DMS153 treated with DMSO at 0.1 percent for 48 hours (cell line): ENCODE data around the gene KLHDC8B.

Source experiments
- DNase-seq: peaks from one replicate; lab custom pipeline; 2025; ENCODE audit not compliant: unreplicated experiment; lab: John Stamatoyannopoulos, UW

The KLHDC8B gene

DNA sequence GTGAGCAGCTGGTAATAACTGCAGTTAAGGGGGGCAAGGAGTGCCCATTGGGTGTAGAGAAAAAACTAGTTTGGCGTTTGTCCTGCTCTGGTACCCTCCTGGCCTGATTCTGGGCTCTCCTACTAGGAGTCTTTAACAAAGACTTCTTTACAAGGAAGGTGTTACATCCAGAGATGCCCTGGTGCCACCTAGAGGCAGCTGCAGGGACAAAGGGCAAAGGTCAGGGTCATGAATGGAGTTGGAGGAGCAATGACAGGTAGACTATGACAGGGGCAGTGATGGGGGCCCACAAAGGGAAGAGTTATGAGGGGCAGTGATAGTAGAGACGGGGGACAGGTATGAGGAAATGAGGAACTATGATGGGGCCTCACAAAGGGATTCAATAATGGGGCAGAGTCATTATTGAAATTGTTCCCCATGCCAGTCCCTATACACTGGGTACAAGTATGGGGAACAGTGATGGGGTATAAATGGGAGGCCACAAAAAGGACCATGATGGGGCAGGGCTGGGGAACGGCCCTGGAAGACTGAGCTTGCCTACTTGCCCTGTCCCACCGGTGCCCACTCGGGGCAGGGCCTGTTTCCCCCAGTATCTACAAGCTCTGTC is 13.2 kb upstream of the KLHDC8B start:
- peak; percentile 3 for DNase-seq

GRCh38 chr3:49158792-49159191 is 12.6 kb upstream of the KLHDC8B start:
- DNase-seq: no peak

DNA sequence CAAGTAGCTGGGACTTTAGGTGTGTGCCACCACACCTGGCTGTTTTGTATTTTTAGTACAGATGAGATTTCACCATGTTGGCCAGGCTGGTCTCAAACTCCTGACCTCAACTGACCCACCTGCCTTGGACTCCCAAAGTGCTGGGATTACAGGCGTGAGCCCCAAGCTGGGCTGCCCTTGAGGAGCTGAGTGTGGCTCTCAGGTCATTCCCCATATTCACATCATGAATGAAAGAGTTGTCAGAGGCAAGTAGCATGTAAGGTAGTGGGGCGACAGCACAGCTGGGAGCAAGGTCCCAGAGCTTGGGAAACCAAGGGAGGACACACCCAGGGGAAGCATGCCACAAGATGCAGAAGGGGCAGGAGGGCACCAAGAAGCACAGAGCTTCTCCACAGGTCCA is 10.2 kb upstream of the KLHDC8B start:
- no peak for DNase-seq

GRCh38 chr3:49161808-49162530 is 9.4 kb upstream of the KLHDC8B start:
- DNase-seq: no peak

DNA sequence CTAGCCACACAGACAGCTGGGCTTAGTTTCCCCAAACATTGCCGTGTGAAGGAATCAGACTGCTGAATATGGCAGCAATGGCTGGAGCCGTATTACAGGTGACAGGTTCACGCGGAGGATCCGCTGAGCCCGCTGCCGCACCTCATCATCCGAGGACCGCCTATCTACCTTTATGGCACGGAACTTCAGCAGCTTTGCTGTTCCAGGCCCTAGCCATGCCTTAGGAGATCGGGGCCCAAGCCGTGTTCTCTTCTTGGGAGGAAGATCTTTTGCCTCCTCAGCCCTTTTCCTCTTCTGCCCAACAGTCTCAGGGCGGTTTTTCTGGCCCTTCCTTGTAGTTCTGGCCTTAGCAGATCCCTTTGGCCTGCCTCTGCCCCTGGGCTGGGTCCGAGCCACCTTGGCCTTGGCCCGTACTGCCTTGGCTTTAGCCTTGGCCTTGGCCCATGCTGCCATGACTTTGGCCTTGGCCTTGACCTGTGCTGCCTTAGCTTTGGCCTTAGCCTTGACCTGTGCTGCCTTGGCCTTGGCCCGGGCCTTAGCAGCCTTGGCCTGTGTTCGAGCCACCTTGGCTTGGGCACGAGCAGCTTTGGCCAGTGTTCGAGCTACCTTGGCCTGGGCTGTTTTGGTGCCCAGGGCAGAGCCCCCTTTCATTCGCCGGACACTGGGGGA is 8.5 kb upstream of the KLHDC8B start:
- no peak for DNase-seq

DNA sequence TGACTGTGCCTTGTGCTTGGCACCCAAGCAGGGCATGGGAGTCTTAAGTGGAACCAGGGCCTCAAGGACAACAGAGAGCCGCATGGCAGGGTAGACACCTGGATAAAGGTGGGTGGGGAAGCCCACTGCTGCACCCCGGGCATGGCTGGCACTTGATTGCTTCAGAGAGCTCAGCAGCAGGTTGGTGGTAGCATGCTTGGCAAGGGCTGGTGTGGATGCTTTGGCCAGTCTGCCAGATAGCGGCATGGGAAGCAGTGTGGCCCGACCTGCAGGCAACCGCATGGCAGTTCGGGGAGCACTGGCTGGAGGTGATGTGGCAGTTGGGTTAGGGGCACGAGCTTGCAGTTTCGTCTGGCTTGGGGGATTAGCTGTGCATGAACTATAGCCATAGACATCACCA is 7.8 kb upstream of the KLHDC8B start:
- DNase-seq: no peak

DNA sequence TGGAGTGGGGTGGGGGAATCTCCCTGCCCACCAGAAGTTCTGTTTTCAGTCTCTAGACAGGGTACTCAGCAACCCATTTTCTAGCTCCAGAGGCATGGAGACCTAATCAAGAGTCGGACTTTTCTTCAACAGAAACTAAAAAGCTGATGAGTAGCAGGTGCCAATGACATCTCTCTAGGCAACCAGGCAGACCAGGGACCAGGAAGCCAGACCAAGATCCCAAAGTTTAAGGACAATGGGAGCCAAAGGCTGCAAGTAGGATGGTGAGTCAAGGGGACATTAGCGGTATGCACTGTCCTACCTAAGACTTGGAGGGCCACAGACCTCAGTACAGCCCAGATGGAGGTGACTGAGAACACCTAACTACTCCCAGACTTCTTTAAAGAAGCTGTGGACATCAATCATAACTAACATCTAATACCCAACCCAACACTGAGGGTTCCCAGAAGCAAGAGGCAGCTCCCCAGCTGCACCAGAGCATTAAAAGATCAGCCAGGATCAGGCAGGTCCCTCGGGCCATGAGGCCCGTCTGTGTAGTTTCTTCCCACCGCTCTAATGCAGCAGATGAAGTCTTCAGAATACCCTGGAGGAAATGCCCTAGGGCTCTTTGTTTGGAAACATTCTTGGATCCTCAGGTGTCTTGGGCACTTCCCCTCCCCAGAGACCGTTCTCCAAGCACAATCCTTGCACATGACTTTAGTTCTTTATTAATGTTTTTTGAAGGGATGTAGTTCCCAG is 6.2 kb upstream of the KLHDC8B start:
- DNase-seq: no peak

DNA sequence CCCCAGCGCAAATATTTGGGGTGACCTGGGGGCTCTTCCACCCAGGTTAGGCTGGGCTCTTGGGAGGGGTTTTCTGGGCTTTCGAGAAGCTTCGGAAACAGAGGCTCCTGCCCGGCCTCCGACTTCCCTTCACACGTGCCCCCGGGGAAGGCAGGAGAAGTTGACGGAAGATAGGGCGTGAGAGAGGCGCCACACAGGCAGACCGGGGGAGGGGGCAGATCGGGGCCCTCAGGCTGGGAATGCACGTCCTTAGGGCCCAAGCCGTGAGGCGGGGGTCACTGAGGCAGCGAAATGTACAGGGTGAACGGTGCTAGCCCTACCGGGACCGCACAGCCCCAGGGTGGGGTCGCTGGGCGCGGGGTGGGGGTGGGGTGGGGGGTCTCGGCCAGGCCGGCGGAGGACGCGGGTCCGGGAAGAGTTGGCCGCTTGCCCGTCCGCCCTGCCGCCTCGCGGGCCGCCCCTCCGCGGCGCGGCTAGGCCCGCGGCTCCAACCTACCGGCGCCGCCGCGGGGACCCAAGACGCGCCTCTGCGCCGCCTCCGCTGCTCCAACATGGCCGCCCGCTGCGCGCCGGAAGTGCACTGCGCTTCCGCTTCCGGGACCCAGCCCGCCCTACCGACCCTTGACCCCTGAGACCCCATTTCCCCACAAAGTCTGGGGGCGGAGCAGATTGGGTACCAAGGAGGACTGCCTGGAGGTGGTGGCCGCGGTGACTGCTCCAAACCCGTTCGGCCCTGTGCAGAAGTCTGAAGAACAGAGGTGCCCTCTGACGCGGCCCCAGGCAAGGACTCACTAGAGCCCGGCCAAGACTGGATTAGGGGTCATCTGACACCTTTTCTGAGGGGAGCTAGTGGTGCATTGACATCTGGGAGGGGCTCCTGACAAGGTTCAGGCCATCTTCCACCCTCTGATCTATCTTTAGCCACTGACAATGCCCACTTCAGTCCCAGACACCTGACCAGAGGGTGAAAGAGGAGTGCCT is 5.3 kb upstream of the KLHDC8B start, which contains the start of gene CCDC71:
Gene CCDC71, minus strand, starts transcription at position 561 of the 981 bp plus-strand sequence. CDS start 2,123 bp downstream, outside the sequence.
- peak; percentile 4 for DNase-seq

DNA sequence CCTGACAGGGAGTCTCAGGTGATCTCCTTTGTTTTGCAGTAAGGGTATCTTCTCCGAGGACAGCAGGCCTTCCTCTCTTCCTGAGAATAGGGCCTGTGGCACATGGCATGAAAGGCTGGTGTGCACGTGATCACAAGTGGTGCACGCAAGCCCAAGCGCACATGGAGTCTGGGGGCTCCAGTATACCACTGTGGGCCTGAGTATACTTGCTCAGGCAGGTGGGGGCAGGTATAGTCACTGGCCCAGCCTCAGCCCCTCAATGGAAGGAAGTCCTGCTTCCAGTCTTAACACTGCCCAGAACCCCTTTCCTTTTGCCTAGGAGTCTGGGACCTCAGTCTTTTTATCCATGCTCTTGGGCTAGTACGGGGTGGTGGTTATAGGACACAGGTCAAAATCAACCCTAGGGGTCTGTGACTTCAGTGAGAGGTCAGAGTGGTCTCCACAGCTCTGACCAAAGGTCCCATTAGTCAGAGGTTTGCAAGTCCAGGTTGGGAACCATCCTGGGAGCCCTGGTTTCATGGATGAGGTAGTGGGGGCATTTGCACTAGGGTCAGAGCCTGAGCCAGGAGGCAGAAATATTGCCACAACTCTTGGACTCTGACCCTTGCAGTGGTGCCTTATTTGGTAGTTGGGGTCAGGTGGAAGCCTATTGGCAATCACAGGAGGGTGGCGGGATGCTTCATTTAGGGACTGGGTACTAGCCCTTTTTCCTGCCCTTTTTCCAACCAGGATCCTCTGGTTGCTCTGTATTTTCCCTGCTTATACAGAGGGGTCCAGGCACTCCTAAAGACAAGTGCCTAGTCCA is 4.4 kb upstream of the KLHDC8B start:
- DNase-seq: no peak

DNA sequence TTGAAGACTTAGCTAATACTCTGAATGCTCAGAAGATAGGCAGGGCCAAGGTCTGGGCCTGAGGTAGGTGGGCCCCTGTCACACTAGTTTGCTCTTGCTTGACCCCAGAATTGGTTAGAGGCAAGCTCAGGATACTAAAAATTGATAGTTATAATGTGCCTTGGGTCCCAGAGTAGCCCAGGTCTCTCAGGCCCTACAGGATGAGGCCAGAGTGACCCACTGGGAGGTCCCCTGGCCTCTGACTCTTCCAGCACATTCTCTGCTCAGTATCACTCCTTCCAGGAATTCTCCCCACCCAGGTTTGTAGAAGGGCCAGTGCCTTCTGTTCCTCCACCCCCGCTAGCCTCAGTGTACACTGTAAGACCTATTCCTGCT is 667 bp upstream of the KLHDC8B start:
- no peak for DNase-seq

GRCh38 chr3:49171775-49172500 is 540 bp downstream of the KLHDC8B start:
- no peak for DNase-seq

GRCh38 chr3:49172551-49173041 is 1.2 kb downstream of the KLHDC8B start:
- no peak for DNase-seq

GRCh38 chr3:49173116-49173791 is 1.9 kb downstream of the KLHDC8B start:
- peak; percentile 22 for DNase-seq

DNA sequence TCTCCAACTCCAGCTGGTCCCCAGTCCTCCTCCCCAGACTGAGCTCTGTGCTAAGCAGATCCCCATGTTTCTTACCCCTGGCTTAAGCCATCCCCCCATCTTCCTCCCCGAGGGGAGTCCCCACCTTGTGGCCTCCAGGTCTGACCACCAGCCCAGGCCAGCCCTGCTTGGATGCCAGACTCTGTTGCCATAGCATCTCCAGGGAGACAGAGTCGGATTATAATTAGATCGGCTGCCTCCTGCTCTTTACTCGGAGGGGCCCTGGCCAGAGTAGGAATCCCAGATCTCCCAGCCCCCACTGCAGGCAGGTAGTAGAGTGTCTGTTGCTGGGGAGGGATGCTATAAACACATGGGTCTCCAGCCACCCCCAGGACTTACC is 2.4 kb downstream of the KLHDC8B start:
- no peak for DNase-seq

GRCh38 chr3:49174397-49174985 is 3.1 kb downstream of the KLHDC8B start:
- DNase-seq: no peak

DNA sequence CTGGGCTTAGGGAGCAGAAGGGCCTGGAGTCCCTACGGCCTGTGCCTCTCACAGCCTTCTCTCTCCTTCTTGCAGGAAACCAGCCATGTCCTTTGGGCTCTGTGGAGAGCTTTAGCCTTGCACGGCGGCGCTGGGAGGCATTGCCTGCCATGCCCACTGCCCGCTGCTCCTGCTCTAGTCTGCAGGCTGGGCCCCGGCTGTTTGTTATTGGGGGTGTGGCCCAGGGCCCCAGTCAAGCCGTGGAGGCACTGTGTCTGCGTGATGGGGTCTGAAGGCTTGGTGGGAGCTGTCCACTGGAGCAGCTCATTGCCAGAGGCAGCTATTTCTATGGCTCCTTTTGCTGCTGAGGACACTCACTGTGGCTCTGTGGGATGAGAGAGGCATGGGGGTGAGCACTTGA is 4.1 kb downstream of the KLHDC8B start:
- no peak for DNase-seq

DNA sequence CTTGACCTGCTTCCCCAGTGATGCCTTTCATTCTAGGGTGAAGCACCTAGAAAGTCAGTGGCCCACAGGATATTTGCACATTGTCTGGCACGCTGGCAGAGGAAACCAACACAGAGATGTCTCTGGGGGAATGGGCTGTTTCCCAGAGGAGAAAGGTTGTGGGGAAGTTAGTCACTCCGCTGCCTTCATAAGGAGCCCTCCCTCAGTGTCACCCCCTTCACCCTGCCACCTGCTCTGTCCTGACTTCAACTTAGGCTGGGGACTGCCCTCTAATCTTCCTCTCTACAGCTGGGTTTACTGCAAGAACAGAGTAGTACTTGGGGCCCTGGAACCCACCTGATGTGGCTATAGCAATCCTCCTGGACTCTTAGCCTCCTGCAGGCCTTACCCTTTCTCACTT is 5.7 kb downstream of the KLHDC8B start:
- no peak for DNase-seq

DNA sequence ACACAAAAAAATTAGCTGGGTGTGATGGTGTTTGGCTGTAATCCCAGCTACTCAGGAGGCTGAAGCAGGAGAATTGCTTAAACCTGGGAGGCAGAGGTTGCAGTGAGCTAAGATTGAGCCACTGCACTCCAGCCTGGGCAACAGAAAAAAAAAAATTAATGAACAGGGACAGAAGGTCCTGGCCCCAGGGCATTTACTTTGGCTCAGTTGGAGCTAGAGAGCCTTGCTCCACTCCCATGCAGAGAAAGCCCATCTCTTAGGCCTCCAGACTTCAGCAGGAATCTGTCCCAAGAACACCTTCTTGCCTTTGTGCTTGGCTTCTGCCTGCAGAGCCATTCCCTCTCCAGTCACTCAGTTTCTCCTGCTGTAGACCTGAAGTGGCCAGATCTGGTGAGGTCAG is 8.7 kb downstream of the KLHDC8B start:
- no peak for DNase-seq
